Esophagus squamous epithelium (tissue), 5 donors: ENCODE data around the gene FKBP10. TPM values are rescaled to one million over a fixed set of nuclear protein-coding genes. Genes with fewer than 3 reads are reported as not detected.

Experiments used
- DNase-seq: peaks from one replicate; lab custom pipeline; 2025; lab: John Stamatoyannopoulos, UW
- H3K27ac ChIP-seq, 4 donors: fragments of 200-600 bp; sonication (generic); one replicate each; pipeline ENCODE4 v1.5.1; 2016 to 2019; ENCODE audit warnings: mild to moderate bottlenecking in 1 of 4
- H3K27me3 ChIP-seq, 4 donors: fragments of 200-600 bp; sonication (generic); 1 replicate in 3 of 4; 2 replicates in 1 of 4; pipeline versions ENCODE4 v1.5.1 to v1.6.0; 2017 to 2021; ENCODE audit warnings: antibody characterized with exemption in 1 of 4
- H3K36me3 ChIP-seq, 3 donors: fragments of 200-600 bp; sonication (generic); one replicate each; pipeline ENCODE4 v1.5.1; 2016 to 2019
- H3K4me1 ChIP-seq, 3 donors: fragments of 200-600 bp; sonication (generic); one replicate each; pipeline ENCODE4 v1.5.1; 2017 to 2019
- H3K4me3 ChIP-seq, 4 donors: fragments of 200-600 bp; sonication (generic); 1 replicate in 3 of 4; 2 replicates in 1 of 4; pipeline ENCODE4 v1.5.1; 2016 to 2019; ENCODE audit warnings: mild to moderate bottlenecking in 2 of 4, moderate library complexity in 1 of 4
- H3K9me3 ChIP-seq, 3 donors: fragments of 200-600 bp; sonication (generic); one replicate each; pipeline ENCODE4 v1.5.1; 2016 to 2019
- CTCF ChIP-seq, 6 experiments: fragments of 450-650 bp in 4 of 6; fragments of 200-600 bp in 2 of 6; sonication (generic) in 2 of 6; IDR thresholded peaks; one replicate each; pipeline ENCODE4 v1.5.1; 2016 to 2019; ENCODE audit warnings: antibody characterized with exemption in 6 of 6, mild to moderate bottlenecking in 4 of 6, moderate library complexity in 4 of 6
- POLR2A ChIP-seq, 4 donors: fragments of 450-650 bp; IDR thresholded peaks; one replicate each; pipeline ENCODE4 v1.6.1; 2017; ENCODE audit warnings: antibody characterized with exemption in 4 of 4, mild to moderate bottlenecking in 4 of 4, moderate library complexity in 3 of 4
- WGBS, 2 donors: methylation state at CpG; one replicate each; pipeline ENCODE4 v1.1.5; 2018; 5-methylcytosine and 5-hydroxymethylcytosine counted together
- intact Hi-C: fragments of 100-400 bp; cut with DNase I; formaldehyde crosslinking; loops from one replicate; pipeline ENCODE4 v1.15.0; 2022
- total RNA-seq, 4 donors: library from RNA; depleted of rRNA; stranded (reverse); fragments of >200 nt; gene quantifications; one replicate each; pipeline ENCODE4 v1.1.0, GENCODE V29; 2016
- donor health status: DM: yes; HTN: yes; CAD: no.

FKBP10 gene
- total RNA-seq, 4 donors from 2014 or later = 0.19 to 21.4 (median 8.4) TPM

- Histone ChIP-seq H3K27me3 (peaks cover 0 to 35% (median 0%) of the 10 kb centered on the region in 4 donors), H3K4me1 (peaks cover 7 to 23% (median 12%) of the 10 kb centered on the region in 3 donors), H3K9me3 (no peaks in the 10 kb centered on the region), H3K36me3 (no peaks in the 10 kb centered on the region), H3K4me3 (no peak overlapping the region), H3K27ac (no peak overlapping the region)
- TF ChIP-seq CTCF (IDR thresholded peaks at IDR 0.05) (no peak), POLR2A (IDR thresholded peaks at IDR 0.05) (no peak)
- intact Hi-C loops = no loop called here
- whole genome bisulfite sequencing, 2 donors = 87 to 89% methylated on average over 12 to 14 of the region's 23 CpGs
- no peak for DNase-seq
Measured at GRCh38 chr17:41816637-41817320, 4.0 kb downstream of the FKBP10 start.

- no peak overlapping the region for H3K4me3 ChIP-seq
- 92 to 98% methylated on average over 9 to 16 of the region's 20 CpGs for WGBS, 2 donors
- no peaks in the 10 kb centered on the region for H3K36me3 ChIP-seq
- no peak overlapping the region for H3K27ac ChIP-seq
- TF ChIP-seq CTCF (IDR thresholded peaks at IDR 0.05) (no peak), POLR2A (IDR thresholded peaks at IDR 0.05) (no peak)
- H3K27me3 ChIP-seq = peaks cover 0 to 23% (median 0%) of the 10 kb centered on the region in 4 donors
- H3K9me3 ChIP-seq = no peaks in the 10 kb centered on the region
- peaks cover under 1 to 10% (median 3%) of the 10 kb centered on the region in 3 donors for H3K4me1 ChIP-seq
- intact Hi-C loops = no loop called here
- no peak for DNase-seq
Measured at GRCh38 chr17:41818024-41818423, 5.2 kb downstream of the FKBP10 start.

- Histone ChIP-seq H3K27me3 (peaks cover 0 to 15% (median 0%) of the 10 kb centered on the region in 4 donors), H3K4me3 (no peak overlapping the region), H3K9me3 (no peaks in the 10 kb centered on the region), H3K27ac (no peak overlapping the region), H3K4me1 (no peaks in the 10 kb centered on the region), H3K36me3 (peaks cover 0 to 24% (median 0%) of the 10 kb centered on the region in 3 donors)
- intact Hi-C loops = no loop called here
- WGBS, 2 donors = 84% methylated on average over 7 to 9 of the region's 14 CpGs
- TF ChIP-seq POLR2A (IDR thresholded peaks at IDR 0.05) (no peak), CTCF (IDR thresholded peaks at IDR 0.05) (no peak)
- no peak for DNase-seq
Measured at GRCh38 chr17:41821776-41822175, 9.0 kb downstream of the FKBP10 start.

- no peak overlapping the region for H3K4me3 ChIP-seq
- intact Hi-C loops = no loop called here
- H3K27ac ChIP-seq = no peak overlapping the region
- no peak for DNase-seq
- no peaks in the 10 kb centered on the region for H3K4me1 ChIP-seq
- H3K27me3 ChIP-seq = peaks cover 0 to 15% (median 0%) of the 10 kb centered on the region in 4 donors
- H3K9me3 ChIP-seq = no peaks in the 10 kb centered on the region
- H3K36me3 ChIP-seq = peaks cover 0 to 31% (median 0%) of the 10 kb centered on the region in 3 donors
- TF ChIP-seq CTCF (IDR thresholded peaks at IDR 0.05) (no peak), POLR2A (IDR thresholded peaks at IDR 0.05) (no peak)
- WGBS, 2 donors = 79 to 82% methylated on average over 10 of the region's 12 CpGs
Measured at GRCh38 chr17:41822216-41823140, 9.7 kb downstream of the FKBP10 start.

- 82 to 83% methylated on average over 1 of the region's 1 CpG for WGBS, 2 donors
- intact Hi-C loops = no loop called here
Measured at GRCh38 chr17:41823141-41823524, 10.3 kb downstream of the FKBP10 start.

More at GRCh38 chr17:41823141-41823524, 10.3 kb downstream of the FKBP10 start:
- Histone ChIP-seq H3K4me1 (no peaks in the 10 kb centered on the region), H3K27ac (no peak overlapping the region), H3K36me3 (peaks cover 0 to 38% (median 0%) of the 10 kb centered on the region in 3 donors), H3K27me3 (peaks cover 0 to 15% (median 0%) of the 10 kb centered on the region in 4 donors), H3K9me3 (no peaks in the 10 kb centered on the region), H3K4me3 (no peak overlapping the region)
- no peak for DNase-seq
- no peak for TF ChIP-seq CTCF (IDR thresholded peaks at IDR 0.05)
- no peak for TF ChIP-seq POLR2A (IDR thresholded peaks at IDR 0.05)
